ENCODE measurements around the gene EZR.

EZR gene

GRCh38 chr6:158787395-158787794, 31.8 kb downstream of the EZR start:
- H3K4me1 ChIP-seq (ENCODE audit: insufficient read depth, low read length): peaks cover 2% of the 10 kb centered on the region; the same call in 1 of the 2 replicates
- peaks cover 92% of the 10 kb centered on the region for H3K36me3 ChIP-seq (ENCODE audit: insufficient read depth, low read depth, low read length)
- no peaks in the 10 kb centered on the region for H3K9me3 ChIP-seq (ENCODE audit: insufficient read depth, low read depth, low read length)

GRCh38 chr6:158786645-158787304, 32.4 kb downstream of the EZR start:
- no peak overlapping the region for H3K4me3 ChIP-seq (ENCODE audit: low read length)
- H3K9ac ChIP-seq (ENCODE audit: low read depth, low read length): no peak overlapping the region
- no peak overlapping the region for H3K27ac ChIP-seq (ENCODE audit: low read length)
- peaks cover 93% of the 10 kb centered on the region for H3K36me3 ChIP-seq (ENCODE audit: insufficient read depth, low read depth, low read length)
- H3K27me3 ChIP-seq (ENCODE audit: insufficient read depth, low read length): no peaks in the 10 kb centered on the region
- no peaks in the 10 kb centered on the region for H3K9me3 ChIP-seq (ENCODE audit: insufficient read depth, low read depth, low read length)
- H3K4me1 ChIP-seq (ENCODE audit: insufficient read depth, low read length): peaks cover 2% of the 10 kb centered on the region; the same call in 1 of the 2 replicates

More at GRCh38 chr6:158787395-158787794, 31.8 kb downstream of the EZR start:
- Histone ChIP-seq H3K4me3 (ENCODE audit: low read length) (no peak overlapping the region), H3K27ac (ENCODE audit: low read length) (no peak overlapping the region), H3K27me3 (ENCODE audit: insufficient read depth, low read length) (no peaks in the 10 kb centered on the region), H3K9ac (ENCODE audit: low read depth, low read length) (no peak overlapping the region)

DNA sequence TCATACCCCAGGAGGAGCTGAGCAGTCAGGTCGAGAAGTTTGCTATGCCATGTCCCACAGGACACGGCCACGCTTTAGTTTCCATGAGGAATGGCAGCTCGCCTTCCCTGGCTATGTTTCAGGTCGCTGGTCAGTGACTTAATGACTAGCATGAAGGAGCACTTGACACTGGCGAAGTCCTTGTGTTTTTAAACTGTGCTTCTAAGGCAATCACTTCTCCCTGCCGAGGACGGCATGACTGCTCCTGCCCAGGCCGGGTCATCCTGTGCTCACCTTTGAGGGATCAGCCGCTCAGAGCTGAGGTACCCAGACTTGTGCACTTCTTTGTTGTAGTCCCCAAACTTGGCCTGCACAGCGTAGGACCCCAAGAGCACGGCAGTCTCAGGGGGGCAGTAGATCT, 34.1 kb downstream of the EZR start:
- H3K4me1 ChIP-seq (ENCODE audit: insufficient read depth, low read length): no peaks in the 10 kb centered on the region; the same call in 1 of the 2 replicates
- H3K36me3 ChIP-seq (ENCODE audit: insufficient read depth, low read depth, low read length): peaks cover 100% of the 10 kb centered on the region
- no peaks in the 10 kb centered on the region for H3K9me3 ChIP-seq (ENCODE audit: insufficient read depth, low read depth, low read length)
- H3K27me3 ChIP-seq (ENCODE audit: insufficient read depth, low read length): no peaks in the 10 kb centered on the region
- H3K27ac ChIP-seq (ENCODE audit: low read length): no peak overlapping the region
- no peak overlapping the region for H3K4me3 ChIP-seq (ENCODE audit: low read length)
- no peak overlapping the region for H3K9ac ChIP-seq (ENCODE audit: low read depth, low read length)

DNA sequence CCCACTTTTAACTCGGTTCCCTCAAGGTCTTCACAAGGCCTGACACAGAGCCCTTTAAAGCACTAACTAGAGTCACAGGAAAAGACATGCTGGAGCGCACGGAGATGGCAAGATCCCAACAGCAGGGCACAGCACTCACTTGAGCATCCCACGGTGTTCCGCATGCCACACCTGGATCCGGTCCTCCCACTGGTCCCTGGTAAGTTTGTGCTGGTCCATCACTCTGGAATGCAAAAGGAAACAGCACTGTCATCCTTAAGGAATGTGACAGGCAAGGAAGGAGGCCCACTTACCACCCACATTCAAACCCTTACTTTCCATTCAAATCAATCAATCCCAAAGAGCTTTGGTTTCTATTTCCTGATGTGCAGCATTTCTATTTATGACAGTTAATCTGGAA, 34.7 kb downstream of the EZR start:
- Histone ChIP-seq H3K27ac (ENCODE audit: low read length) (no peak overlapping the region), H3K9me3 (ENCODE audit: insufficient read depth, low read depth, low read length) (no peaks in the 10 kb centered on the region)

DNA sequence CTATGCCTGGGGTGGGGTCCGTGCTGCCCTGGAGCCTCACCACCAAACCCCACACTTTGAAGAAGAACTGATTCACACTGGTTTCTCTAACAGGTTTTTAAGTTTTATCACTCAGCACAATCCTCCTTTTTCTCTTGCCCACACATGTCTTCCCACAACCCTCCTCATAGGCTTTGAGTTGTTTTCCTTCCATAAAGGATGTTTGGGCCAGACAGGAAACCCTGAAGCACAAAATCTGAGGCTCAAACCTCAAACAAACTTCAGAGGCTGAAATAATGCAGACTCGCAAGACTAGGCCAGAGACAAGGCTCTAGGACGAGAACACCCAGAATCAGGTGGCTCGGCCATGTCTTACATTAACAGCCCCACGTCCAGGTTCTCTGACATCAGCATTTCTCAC, 35.3 kb downstream of the EZR start:
- Histone ChIP-seq H3K27ac (ENCODE audit: low read length) (no peak overlapping the region), H3K4me3 (ENCODE audit: low read length) (no peak overlapping the region), H3K4me1 (ENCODE audit: insufficient read depth, low read length) (no peaks in the 10 kb centered on the region; the same call in 1 of the 2 replicates), H3K36me3 (ENCODE audit: insufficient read depth, low read depth, low read length) (peaks cover 100% of the 10 kb centered on the region), H3K9ac (ENCODE audit: low read depth, low read length) (no peak overlapping the region), H3K27me3 (ENCODE audit: insufficient read depth, low read length) (no peaks in the 10 kb centered on the region), H3K9me3 (ENCODE audit: insufficient read depth, low read depth, low read length) (no peaks in the 10 kb centered on the region)

More for the DNA sequence above, 34.7 kb downstream of the EZR start:
- Histone ChIP-seq H3K36me3 (ENCODE audit: insufficient read depth, low read depth, low read length) (peaks cover 100% of the 10 kb centered on the region), H3K27me3 (ENCODE audit: insufficient read depth, low read length) (no peaks in the 10 kb centered on the region), H3K4me3 (ENCODE audit: low read length) (no peak overlapping the region), H3K4me1 (ENCODE audit: insufficient read depth, low read length) (no peaks in the 10 kb centered on the region; the same call in 1 of the 2 replicates), H3K9ac (ENCODE audit: low read depth, low read length) (no peak overlapping the region)

DNA sequence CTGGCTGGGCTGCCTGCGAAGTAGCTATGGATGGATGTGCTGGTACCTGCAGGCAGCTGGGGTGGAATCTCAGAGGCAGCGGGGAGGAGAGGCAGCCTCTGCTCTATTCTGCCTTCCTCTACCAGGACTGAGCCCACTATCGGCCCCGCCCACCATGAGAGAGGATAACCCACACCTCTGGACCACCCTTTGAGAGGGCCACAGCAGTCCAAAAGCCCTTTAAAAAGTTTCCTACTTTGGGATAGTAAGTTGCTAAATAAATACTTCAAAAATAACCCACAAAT, 36.1 kb downstream of the EZR start:
- Histone ChIP-seq H3K4me1 (ENCODE audit: insufficient read depth, low read length) (no peaks in the 10 kb centered on the region; the same call in 1 of the 2 replicates), H3K36me3 (ENCODE audit: insufficient read depth, low read depth, low read length) (peaks cover 100% of the 10 kb centered on the region), H3K4me3 (ENCODE audit: low read length) (no peak overlapping the region), H3K9me3 (ENCODE audit: insufficient read depth, low read depth, low read length) (no peaks in the 10 kb centered on the region), H3K9ac (ENCODE audit: low read depth, low read length) (no peak overlapping the region; the same call in 1 of the 2 replicates), H3K27me3 (ENCODE audit: insufficient read depth, low read length) (no peaks in the 10 kb centered on the region), H3K27ac (ENCODE audit: low read length) (no peak overlapping the region)

- peaks cover 100% of the 10 kb centered on the region for H3K36me3 ChIP-seq (ENCODE audit: insufficient read depth, low read depth, low read length)
- H3K4me3 ChIP-seq (ENCODE audit: low read length): no peak overlapping the region
- H3K9ac ChIP-seq (ENCODE audit: low read depth, low read length): no peak overlapping the region
- H3K9me3 ChIP-seq (ENCODE audit: insufficient read depth, low read depth, low read length): no peaks in the 10 kb centered on the region
- no peaks in the 10 kb centered on the region; the same call in 1 of the 2 replicates for H3K4me1 ChIP-seq (ENCODE audit: insufficient read depth, low read length)
- no peak overlapping the region for H3K27ac ChIP-seq (ENCODE audit: low read length)
- H3K27me3 ChIP-seq (ENCODE audit: insufficient read depth, low read length): no peaks in the 10 kb centered on the region
These were observed 36.6 kb downstream of the EZR start for GRCh38 chr6:158782432-158783166.

DNA sequence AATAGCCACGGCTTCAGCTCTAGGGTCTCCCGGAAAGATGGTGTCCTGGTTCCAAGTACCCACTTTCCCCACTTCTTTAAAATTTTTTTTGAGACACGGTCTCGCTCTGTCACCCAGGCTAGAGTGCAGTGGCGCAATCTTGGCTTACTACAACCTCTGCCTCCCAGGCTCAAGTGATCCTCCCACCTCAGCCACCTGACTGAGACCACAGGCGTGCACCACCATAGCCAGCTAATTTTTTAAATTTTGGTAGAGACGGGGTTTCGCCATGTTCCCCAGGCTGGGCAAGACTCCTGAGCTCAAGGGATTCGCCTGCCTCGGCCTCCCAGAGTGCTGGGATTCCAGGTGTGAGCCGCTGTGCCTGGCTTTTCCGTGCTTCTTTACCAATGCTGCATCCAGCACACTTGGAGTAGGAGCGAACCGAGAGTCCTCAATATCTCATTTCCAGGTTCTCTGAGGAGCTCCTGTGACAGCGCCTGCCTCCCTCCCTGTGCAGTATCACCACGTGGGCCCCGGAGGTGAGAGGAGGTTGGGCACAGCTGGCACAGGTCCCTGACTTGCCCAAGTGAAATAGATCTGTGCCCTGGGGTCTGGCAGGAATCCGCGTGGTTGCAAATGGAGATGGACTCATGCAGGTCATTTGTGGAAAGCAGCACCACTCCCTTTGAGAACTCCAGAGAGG, 37.3 kb downstream of the EZR start:
- Histone ChIP-seq H3K9ac (ENCODE audit: low read depth, low read length) (no peak overlapping the region), H3K4me3 (ENCODE audit: low read length) (no peak overlapping the region), H3K36me3 (ENCODE audit: insufficient read depth, low read depth, low read length) (peaks cover 100% of the 10 kb centered on the region), H3K4me1 (ENCODE audit: insufficient read depth, low read length) (no peaks in the 10 kb centered on the region; the same call in 1 of the 2 replicates), H3K27me3 (ENCODE audit: insufficient read depth, low read length) (no peaks in the 10 kb centered on the region), H3K27ac (ENCODE audit: low read length) (no peak overlapping the region), H3K9me3 (ENCODE audit: insufficient read depth, low read depth, low read length) (no peaks in the 10 kb centered on the region)

DNA sequence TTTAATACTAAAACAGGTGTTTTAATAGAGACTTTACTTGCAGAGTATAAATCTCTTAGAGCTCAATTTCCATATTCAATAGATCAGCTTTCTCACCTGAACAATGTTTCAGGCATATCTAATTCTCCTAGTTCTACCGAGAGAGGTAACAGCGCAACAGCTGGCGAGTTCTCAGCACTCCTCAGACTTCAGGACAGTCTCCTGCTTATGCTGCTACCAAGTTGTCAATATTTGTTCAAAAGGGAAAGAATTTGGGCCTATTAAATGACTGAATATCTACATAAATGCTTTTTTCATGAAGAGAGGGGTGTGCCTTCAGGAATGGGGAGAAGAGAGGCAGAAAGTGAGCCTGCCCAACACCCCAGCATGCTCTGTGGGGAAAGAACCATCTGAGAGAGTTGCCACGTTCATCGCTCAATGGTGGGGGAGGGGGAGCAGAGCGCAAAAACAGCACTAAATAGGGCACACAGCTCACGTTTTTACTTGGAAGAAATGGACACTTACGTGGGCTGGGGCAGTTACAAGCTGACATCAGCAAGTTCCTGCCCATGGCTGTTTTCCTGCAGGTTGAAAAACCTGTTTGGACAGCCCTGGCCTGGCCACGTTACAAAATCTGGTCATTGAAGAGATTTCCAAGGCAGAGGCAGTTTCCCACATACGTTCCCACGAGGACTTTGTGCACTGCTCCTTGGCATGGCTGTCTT, 38.0 kb downstream of the EZR start:
- Histone ChIP-seq H3K9me3 (ENCODE audit: insufficient read depth, low read depth, low read length) (no peaks in the 10 kb centered on the region), H3K27ac (ENCODE audit: low read length) (no peak overlapping the region), H3K36me3 (ENCODE audit: insufficient read depth, low read depth, low read length) (peaks cover 100% of the 10 kb centered on the region)

DNA sequence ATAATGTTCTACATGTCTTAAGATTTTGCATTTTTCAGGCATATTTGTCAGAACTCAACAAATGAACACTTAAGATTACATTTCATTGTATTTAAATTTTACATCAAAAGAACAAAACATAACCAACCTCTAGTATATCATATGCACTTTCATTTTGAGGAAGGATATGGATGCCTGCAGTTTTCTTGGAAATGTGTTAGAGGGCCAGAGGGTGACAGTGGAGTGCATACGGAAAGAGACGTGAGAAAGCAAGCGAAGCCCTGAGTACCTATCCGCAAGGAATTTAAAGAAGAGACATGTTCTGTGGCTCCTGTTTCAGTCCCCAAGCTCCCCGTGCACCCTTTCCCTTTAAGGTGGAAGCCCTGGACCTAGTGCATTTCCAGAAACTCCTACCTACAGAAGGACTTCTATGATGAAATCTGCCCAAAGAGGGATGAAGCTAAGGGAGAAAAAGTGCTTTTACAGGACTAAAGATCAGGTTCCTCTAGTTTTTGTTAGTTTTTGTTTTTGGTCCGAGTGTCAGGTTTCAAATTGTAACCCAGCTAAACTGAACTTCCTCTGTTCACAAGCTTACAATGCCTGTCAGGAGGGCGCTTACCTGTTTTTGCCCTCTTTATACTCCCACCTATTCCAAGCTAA, 38.8 kb downstream of the EZR start:
- H3K9ac ChIP-seq (ENCODE audit: low read depth, low read length): no peak overlapping the region
- no peaks in the 10 kb centered on the region for H3K27me3 ChIP-seq (ENCODE audit: insufficient read depth, low read length)
- no peak overlapping the region for H3K27ac ChIP-seq (ENCODE audit: low read length)
- H3K36me3 ChIP-seq (ENCODE audit: insufficient read depth, low read depth, low read length): peaks cover 100% of the 10 kb centered on the region
- no peaks in the 10 kb centered on the region for H3K9me3 ChIP-seq (ENCODE audit: insufficient read depth, low read depth, low read length)
- H3K4me3 ChIP-seq (ENCODE audit: low read length): no peak overlapping the region
- H3K4me1 ChIP-seq (ENCODE audit: insufficient read depth, low read length): peaks cover under 1% of the 10 kb centered on the region; the same call in 1 of the 2 replicates

More for the DNA sequence above, 38.0 kb downstream of the EZR start:
- H3K4me1 ChIP-seq (ENCODE audit: insufficient read depth, low read length): no peaks in the 10 kb centered on the region; the same call in 1 of the 2 replicates
- no peaks in the 10 kb centered on the region for H3K27me3 ChIP-seq (ENCODE audit: insufficient read depth, low read length)
- H3K4me3 ChIP-seq (ENCODE audit: low read length): no peak overlapping the region
- no peak overlapping the region for H3K9ac ChIP-seq (ENCODE audit: low read depth, low read length)

GRCh38 chr6:158778005-158778527, 41.1 kb downstream of the EZR start:
- Histone ChIP-seq H3K4me1 (ENCODE audit: insufficient read depth, low read length) (peaks cover 15% of the 10 kb centered on the region), H3K27ac (ENCODE audit: low read length) (no peak overlapping the region), H3K9me3 (ENCODE audit: insufficient read depth, low read depth, low read length) (no peaks in the 10 kb centered on the region), H3K9ac (ENCODE audit: low read depth, low read length) (no peak overlapping the region), H3K4me3 (ENCODE audit: low read length) (no peak overlapping the region), H3K36me3 (ENCODE audit: insufficient read depth, low read depth, low read length) (peaks cover 100% of the 10 kb centered on the region), H3K27me3 (ENCODE audit: insufficient read depth, low read length) (no peaks in the 10 kb centered on the region)

All from iPS-20b (cell line).